HL-60 (cell line): Measurements from ENCODE around the gene CTSD.

Experiments
- DNase-seq, 2 experiments: peaks; one replicate each; pipeline ENCODE4 v3.0.0-alpha.2; 2010 to 2020; ENCODE audit warnings: low read depth in 1 of 2, low spot score in 1 of 2
- H3K27ac ChIP-seq: fragments of 250-450 bp; sonication (Bioruptor Pico); replicated peaks from 2 replicates; pipeline ENCODE4 v1.5.1; 2020; ENCODE audit warnings: mild to moderate bottlenecking, moderate library complexity
- H3K27me3 ChIP-seq: fragments of 250-450 bp; sonication (Bioruptor Pico); 2 replicates; pipeline ENCODE4 v1.5.1; 2021; ENCODE audit warnings: mild to moderate bottlenecking, moderate library complexity; ENCODE audit not compliant: insufficient read depth, poor library complexity, severe bottlenecking
- H3K4me3 ChIP-seq: replicated peaks from 2 replicates; pipeline ENCODE4 v1.5.1; 2011; ENCODE audit warnings: mild to moderate bottlenecking, control low read depth, low read length; ENCODE audit not compliant: insufficient read depth
- CTCF ChIP-seq: IDR thresholded peaks from one replicate; pipeline ENCODE4 v1.5.1; 2011; ENCODE audit warnings: low read length, control low read depth, inconsistent platforms; ENCODE audit not compliant: insufficient read depth
- GABPA ChIP-seq: IDR thresholded peaks from 2 replicates; pipeline ENCODE4 v1.6.1; 2012; ENCODE audit warnings: low read depth
- POLR2AphosphoS5 ChIP-seq: IDR thresholded peaks from 2 replicates; pipeline ENCODE4 v1.6.1; 2012; ENCODE audit warnings: low read depth
- REST ChIP-seq: IDR thresholded peaks from 2 replicates; pipeline ENCODE4 v1.6.1; 2012; ENCODE audit warnings: low read depth; ENCODE audit not compliant: insufficient replicate concordance
- SPI1 ChIP-seq: IDR thresholded peaks from 2 replicates; pipeline ENCODE4 v1.6.1; 2012; ENCODE audit warnings: low read depth, mild to moderate bottlenecking, borderline replicate concordance

The CTSD gene

GRCh38 chr11:1782831-1783724, 19.4 kb upstream of the CTSD start:
- H3K4me3 ChIP-seq, result no peak overlapping the region
- no peaks in the 10 kb centered on the region for H3K27me3 ChIP-seq
- DNase-seq, result peak; percentile 22 to 81
- TF ChIP-seq REST, result no peak
- no peak for TF ChIP-seq GABPA
- TF ChIP-seq CTCF, result no peak
- TF ChIP-seq POLR2AphosphoS5, result no peak
- TF ChIP-seq SPI1, result no peak
- H3K27ac ChIP-seq, result peak overlapping the region; percentile 93

GRCh38 chr11:1782031-1782590, 18.4 kb upstream of the CTSD start:
- Histone ChIP-seq H3K27ac (peak overlapping the region; percentile 93), H3K27me3 (no peaks in the 10 kb centered on the region), H3K4me3 (no peak overlapping the region)
- DNase-seq, result peak in 1 of 2 experiments; percentile 88
- no peak for TF ChIP-seq GABPA
- no peak for TF ChIP-seq POLR2AphosphoS5
- no peak for TF ChIP-seq REST
- TF ChIP-seq SPI1, result peak; percentile 72
- TF ChIP-seq CTCF, result no peak

- TF ChIP-seq REST (no peak), GABPA (no peak), POLR2AphosphoS5 (no peak), SPI1 (no peak), CTCF (no peak)
- peak overlapping the region; percentile 93 for H3K27ac ChIP-seq
- H3K4me3 ChIP-seq, result no peak overlapping the region
- H3K27me3 ChIP-seq, result no peaks in the 10 kb centered on the region
- no peak for DNase-seq
Measured at GRCh38 chr11:1781593-1781975, 17.9 kb upstream of the CTSD start.
